ENCODE measurements around the gene IZUMO4. TPM values are rescaled to one million over a fixed set of nuclear protein-coding genes. Genes with fewer than 3 reads are reported as not detected.
A peak's percentile ranks its signal among the peaks of the same experiment; 100 is the strongest.

Gene IZUMO4
- polyA plus RNA-seq (2014; cell fraction: cytosol; rRNA removed), result 0.27 and 1.7 TPM in 2 replicates
- 6.8 and 9.5 TPM in 2 replicates for polyA plus RNA-seq (2014; cell fraction: nucleus; rRNA removed)

- DNase-seq (ENCODE audit: low spot score), result peak; percentile 94
Observed at GRCh38 chr19:2096480-2097202, at the start of gene IZUMO4. Gene IZUMO4 (plus strand): TSS chr19:2096915. CDS start chr19:2096946, 31 bp downstream.

- DNase-seq (ENCODE audit: low spot score), result no peak
Observed at GRCh38 chr19:2047076-2047448, 49.7 kb upstream of the IZUMO4 start.

GRCh38 chr19:2047449-2048103, 49.1 kb upstream of the IZUMO4 start:
- DNase-seq (ENCODE audit: low spot score), result no peak

GRCh38 chr19:2048104-2048958, 48.4 kb upstream of the IZUMO4 start:
- DNase-seq (ENCODE audit: low spot score), result no peak

- DNase-seq (ENCODE audit: low spot score), result no peak
Observed at GRCh38 chr19:2048959-2049740, 47.6 kb upstream of the IZUMO4 start.

GRCh38 chr19:2049741-2050348, 46.9 kb upstream of the IZUMO4 start:
- DNase-seq (ENCODE audit: low spot score), result peak; percentile 36

- no peak for DNase-seq (ENCODE audit: low spot score)
Observed at GRCh38 chr19:2050349-2050990, 46.2 kb upstream of the IZUMO4 start.

GRCh38 chr19:2050991-2051772, 45.5 kb upstream of the IZUMO4 start, which contains the start of gene MKNK2:
Gene MKNK2 (minus strand): TSS chr19:2051244. CDS start chr19:2050851, 393 bp downstream.
- peak; percentile 79 for DNase-seq (ENCODE audit: low spot score)

GRCh38 chr19:2051773-2052704, 44.7 kb upstream of the IZUMO4 start:
- DNase-seq (ENCODE audit: low spot score), result no peak

- no peak for DNase-seq (ENCODE audit: low spot score)
Observed at GRCh38 chr19:2053601-2054389, 42.9 kb upstream of the IZUMO4 start.

- no peak for DNase-seq (ENCODE audit: low spot score)
Observed at GRCh38 chr19:2054763-2055162, 42.0 kb upstream of the IZUMO4 start.

- peak; percentile 45 for DNase-seq (ENCODE audit: low spot score)
Observed at GRCh38 chr19:2055931-2056836, 40.5 kb upstream of the IZUMO4 start.

- DNase-seq (ENCODE audit: low spot score), result no peak
Observed at GRCh38 chr19:2056837-2057192, 39.9 kb upstream of the IZUMO4 start.

- DNase-seq (ENCODE audit: low spot score), result no peak
Observed at GRCh38 chr19:2057484-2058469, 38.9 kb upstream of the IZUMO4 start.
